Smooth muscle cell (in vitro differentiated cells): ENCODE measurements around the gene TSHZ3. TPM values are rescaled to one million over a fixed set of nuclear protein-coding genes. Genes with fewer than 3 reads are reported as not detected.

ENCODE experiments used
- DNase-seq: peaks from one replicate; lab custom pipeline; 2025; ENCODE audit not compliant: unreplicated experiment; lab: John Stamatoyannopoulos, UW
- H2AFZ ChIP-seq: fragments of 200-600 bp; sonication (generic); 2 replicates; pipeline ENCODE4 v1.6.0; 2016; ENCODE audit warnings: antibody characterized with exemption, low read depth, mild to moderate bottlenecking
- H3F3A ChIP-seq: fragments of 200-600 bp; sonication (generic); 2 replicates; pipeline ENCODE4 v1.6.0; 2017; ENCODE audit warnings: antibody characterized with exemption, low read depth
- H3K27ac ChIP-seq: fragments of 200-600 bp; sonication (generic); 2 replicates; pipeline ENCODE4 v1.5.1; 2016; ENCODE audit warnings: low read depth, mild to moderate bottlenecking
- H3K27me3 ChIP-seq: fragments of 200-600 bp; sonication (generic); 2 replicates; pipeline ENCODE4 v1.6.1; 2016; ENCODE audit warnings: low read depth, mild to moderate bottlenecking
- H3K36me3 ChIP-seq: fragments of 200-600 bp; sonication (generic); 2 replicates; pipeline ENCODE4 v1.5.1; 2016; ENCODE audit warnings: low read depth
- H3K4me1 ChIP-seq: fragments of 200-600 bp; sonication (generic); 2 replicates; pipeline ENCODE4 v1.5.1; 2016; ENCODE audit warnings: low read depth
- H3K4me2 ChIP-seq: fragments of 200-600 bp; sonication (generic); 2 replicates; pipeline ENCODE4 v1.6.0; 2016; ENCODE audit warnings: mild to moderate bottlenecking
- H3K4me3 ChIP-seq: fragments of 200-600 bp; sonication (generic); 2 replicates; pipeline ENCODE4 v1.5.1; 2016; ENCODE audit warnings: mild to moderate bottlenecking
- H3K79me2 ChIP-seq: fragments of 200-600 bp; sonication (generic); 2 replicates; pipeline ENCODE4 v1.6.0; 2016; ENCODE audit warnings: low read depth, mild to moderate bottlenecking
- H3K9ac ChIP-seq: fragments of 200-600 bp; sonication (generic); 2 replicates; pipeline ENCODE4 v1.6.0; 2016; ENCODE audit warnings: low read depth
- H3K9me3 ChIP-seq: fragments of 200-600 bp; sonication (generic); replicated peaks from 2 replicates; pipeline ENCODE4 v1.5.1; 2016; ENCODE audit warnings: low read depth
- H4K20me1 ChIP-seq: fragments of 200-600 bp; sonication (generic); 2 replicates; pipeline ENCODE4 v1.6.0; 2016; ENCODE audit warnings: low read depth
- WGBS: methylation state at CpG from one replicate; pipeline ENCODE4 v1.1.7; 2016; ENCODE audit warnings: low lambda C conversion rate; 5-methylcytosine and 5-hydroxymethylcytosine counted together
- polyA plus RNA-seq: library from polyadenylated mRNA; unstranded; fragments of >200 nt; fragmentation: Nextera tagmentation; extraction: Ambion mirVana; gene quantifications from 2 replicates; pipeline ENCODE4 v1.2.1, GENCODE V29; 2016
- total RNA-seq: library from RNA; depleted of rRNA; stranded (reverse); fragments of >200 nt; gene quantifications from 2 replicates; pipeline ENCODE4 v1.2.3, GENCODE V29; 2014
- TF ChIP-seq, protein P1 (sequence below): fragments of 200-600 bp; sonication (generic); IDR thresholded peaks from 2 replicates; pipeline ENCODE4 v1.5.1; 2017; ENCODE audit warnings: borderline replicate concordance, mild to moderate bottlenecking, antibody characterized with exemption; ENCODE audit not compliant: insufficient read depth, poor library complexity, severe bottlenecking

Gene TSHZ3
- total and polyA plus RNA-seq, 2 experiments from 2014 or later = 21.8 to 23.7 TPM

- no peaks in the 10 kb centered on the region for H3K36me3 ChIP-seq
- no peak for DNase-seq
- H3K27ac ChIP-seq = no peak overlapping the region
- H2AFZ ChIP-seq = no peak overlapping the region
- no peaks in the 10 kb centered on the region for H3K9me3 ChIP-seq
- H3K4me1 ChIP-seq = no peaks in the 10 kb centered on the region
- 89% methylated on average over 4 of the region's 4 CpGs for WGBS
- peaks cover under 1% of the 10 kb centered on the region for H3F3A ChIP-seq
- H3K79me2 ChIP-seq = no peaks in the 10 kb centered on the region
- no peaks in the 10 kb centered on the region for H3K27me3 ChIP-seq
- H3K4me2 ChIP-seq = no peak overlapping the region
- H4K20me1 ChIP-seq = no peaks in the 10 kb centered on the region
- no peak overlapping the region for H3K4me3 ChIP-seq
- TF ChIP-seq, protein P1, sequence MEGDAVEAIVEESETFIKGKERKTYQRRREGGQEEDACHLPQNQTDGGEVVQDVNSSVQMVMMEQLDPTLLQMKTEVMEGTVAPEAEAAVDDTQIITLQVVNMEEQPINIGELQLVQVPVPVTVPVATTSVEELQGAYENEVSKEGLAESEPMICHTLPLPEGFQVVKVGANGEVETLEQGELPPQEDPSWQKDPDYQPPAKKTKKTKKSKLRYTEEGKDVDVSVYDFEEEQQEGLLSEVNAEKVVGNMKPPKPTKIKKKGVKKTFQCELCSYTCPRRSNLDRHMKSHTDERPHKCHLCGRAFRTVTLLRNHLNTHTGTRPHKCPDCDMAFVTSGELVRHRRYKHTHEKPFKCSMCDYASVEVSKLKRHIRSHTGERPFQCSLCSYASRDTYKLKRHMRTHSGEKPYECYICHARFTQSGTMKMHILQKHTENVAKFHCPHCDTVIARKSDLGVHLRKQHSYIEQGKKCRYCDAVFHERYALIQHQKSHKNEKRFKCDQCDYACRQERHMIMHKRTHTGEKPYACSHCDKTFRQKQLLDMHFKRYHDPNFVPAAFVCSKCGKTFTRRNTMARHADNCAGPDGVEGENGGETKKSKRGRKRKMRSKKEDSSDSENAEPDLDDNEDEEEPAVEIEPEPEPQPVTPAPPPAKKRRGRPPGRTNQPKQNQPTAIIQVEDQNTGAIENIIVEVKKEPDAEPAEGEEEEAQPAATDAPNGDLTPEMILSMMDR = no peak
- H3K9ac ChIP-seq = no peak overlapping the region
These were observed 83.0 kb downstream of the TSHZ3 start for GRCh38 chr19:31266196-31266595.

GRCh38 chr19:31264041-31264778 lies 85.0 kb downstream of the TSHZ3 start:
- Histone ChIP-seq H3K27ac (no peak overlapping the region), H3K79me2 (no peaks in the 10 kb centered on the region), H3K9me3 (no peaks in the 10 kb centered on the region), H3K9ac (no peak overlapping the region), H3K4me2 (no peak overlapping the region), H3K36me3 (no peaks in the 10 kb centered on the region), H3K4me3 (no peak overlapping the region), H3K27me3 (no peaks in the 10 kb centered on the region), H3K4me1 (no peaks in the 10 kb centered on the region), H3F3A (no peaks in the 10 kb centered on the region), H2AFZ (no peak overlapping the region), H4K20me1 (no peaks in the 10 kb centered on the region)
- no peak for DNase-seq
- 89% methylated on average over 9 of the region's 9 CpGs for WGBS
- TF ChIP-seq, protein P1 = no peak

GRCh38 chr19:31263328-31263727 lies 85.9 kb downstream of the TSHZ3 start:
- Histone ChIP-seq H3K27me3 (no peaks in the 10 kb centered on the region), H3K79me2 (no peaks in the 10 kb centered on the region), H2AFZ (no peak overlapping the region), H3K9me3 (no peaks in the 10 kb centered on the region), H3K4me1 (no peaks in the 10 kb centered on the region), H3K36me3 (no peaks in the 10 kb centered on the region), H3K9ac (no peak overlapping the region), H3K4me2 (no peak overlapping the region), H3K27ac (no peak overlapping the region), H3F3A (no peaks in the 10 kb centered on the region), H4K20me1 (no peaks in the 10 kb centered on the region), H3K4me3 (no peak overlapping the region)
- 86% methylated on average over 9 of the region's 9 CpGs for WGBS
- TF ChIP-seq, protein P1 = no peak
- no peak for DNase-seq

DNA sequence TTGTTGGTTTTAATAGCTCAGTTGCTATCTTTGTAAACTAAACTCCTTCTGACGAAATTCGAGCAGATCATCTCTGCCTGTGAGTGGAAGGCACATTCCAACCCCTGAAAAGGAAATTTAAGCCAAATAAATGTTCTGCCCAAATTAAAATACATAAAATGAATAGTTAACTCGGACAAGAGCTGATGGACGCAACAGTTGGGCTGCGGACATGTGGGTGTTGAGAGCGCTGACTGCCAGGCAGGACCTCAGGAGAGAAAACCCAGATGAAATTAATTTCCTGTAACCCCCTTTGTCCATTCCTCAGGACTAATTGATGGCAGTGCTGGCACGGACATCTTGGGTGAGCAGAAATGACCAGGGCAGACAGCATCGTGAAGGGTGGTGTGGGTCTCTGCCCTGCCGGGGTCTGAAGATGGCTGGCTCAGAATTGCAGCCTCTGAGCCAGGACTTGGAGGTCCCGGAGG lies 86.5 kb downstream of the TSHZ3 start:
- Histone ChIP-seq H3K79me2 (no peaks in the 10 kb centered on the region), H3K9me3 (no peaks in the 10 kb centered on the region), H3K9ac (no peak overlapping the region), H3K27me3 (no peaks in the 10 kb centered on the region), H3K27ac (no peak overlapping the region), H3K36me3 (no peaks in the 10 kb centered on the region), H3F3A (no peaks in the 10 kb centered on the region), H3K4me3 (no peak overlapping the region), H3K4me2 (peak overlapping the region; percentile 57), H3K4me1 (no peaks in the 10 kb centered on the region), H2AFZ (no peak overlapping the region), H4K20me1 (no peaks in the 10 kb centered on the region)
- DNase-seq = no peak
- TF ChIP-seq, protein P1 = no peak
- WGBS = 65% methylated on average over 10 of the region's 10 CpGs
